Aorta (tissue), 5 donors: Measurements from ENCODE around the gene CD79A. TPM values are rescaled to one million over a fixed set of nuclear protein-coding genes. Genes with fewer than 3 reads are reported as not detected.
A peak's percentile ranks its signal among the peaks of the same experiment; 100 is the strongest.

Experiments
- ATAC-seq: fragments of 200-7000 bp; cut with Tn5 transposase; one replicate; pipeline ENCODE4 v1.9.1; 2022; ENCODE audit warnings: moderate library complexity; ENCODE audit not compliant: low FRiP score
- DNase-seq, 2 donors: peaks; one replicate each; pipeline ENCODE4 v3.0.0-alpha.2; 2020
- H3K27ac ChIP-seq, 2 donors: one replicate each; pipeline ENCODE4 v1.5.1; 2013; ENCODE audit warnings: low read length in 2 of 2, mild to moderate bottlenecking in 2 of 2, moderate library complexity in 2 of 2, control low read depth in 1 of 2, inconsistent platforms in 1 of 2, low read depth in 1 of 2
- H3K27me3 ChIP-seq, 2 donors: one replicate each; pipeline ENCODE4 v1.6.1; 2013; ENCODE audit warnings: control low read depth in 1 of 2, low read length in 1 of 2, mild to moderate bottlenecking in 1 of 2, moderate library complexity in 1 of 2; ENCODE audit not compliant: insufficient read depth in 2 of 2, control insufficient read depth in 1 of 2
- H3K36me3 ChIP-seq, 2 donors: one replicate each; pipeline ENCODE4 v1.6.1; 2013; ENCODE audit warnings: control low read depth in 1 of 2, low read length in 1 of 2, mild to moderate bottlenecking in 1 of 2; ENCODE audit not compliant: insufficient read depth in 2 of 2, control insufficient read depth in 1 of 2
- H3K4me1 ChIP-seq, 2 donors: one replicate each; pipeline ENCODE4 v1.6.1; 2013; ENCODE audit warnings: low read length in 2 of 2, control low read depth in 1 of 2, mild to moderate bottlenecking in 1 of 2, moderate library complexity in 1 of 2; ENCODE audit not compliant: insufficient read depth in 2 of 2, control insufficient read depth in 1 of 2
- H3K4me3 ChIP-seq, 2 donors: one replicate each; pipeline ENCODE4 v1.5.1; 2013; ENCODE audit warnings: low read length in 2 of 2, control low read depth in 1 of 2, mild to moderate bottlenecking in 1 of 2
- H3K9me3 ChIP-seq: one replicate; pipeline ENCODE4 v1.6.1; 2013; ENCODE audit warnings: mild to moderate bottlenecking, low read length; ENCODE audit not compliant: control insufficient read depth
- WGBS, 2 donors: extraction: QIAGEN DNeasy Blood & Tissue Kit; methylation state at CpG; one replicate each; pipeline ENCODE4 v1.1.7; 2013; 5-methylcytosine and 5-hydroxymethylcytosine counted together
- intact Hi-C, 2 donors: fragments of 100-400 bp; cut with DNase I; formaldehyde crosslinking; loops; one replicate each; pipeline versions ENCODE4 v1.14.2 to v1.15.0; 2022
- polyA plus RNA-seq, 2 donors: library from polyadenylated mRNA; stranded (reverse); fragments of 200-250 nt; gene quantifications; one replicate each; pipeline ENCODE4 v1.2.3, GENCODE V29; 2013
- total RNA-seq, 2 donors: library from RNA; stranded (reverse); fragmentation: NEBNext Ultra II Directional; extraction: Animal tissue kit (Norgen Biotek cat#: 25700); gene quantifications; one replicate each; pipeline ENCODE4 v1.2.1, GENCODE V29; 2021
- donor health status: healthy with polysubstance abuse.
- donor health status: Bipolar disorder and iron deficiency.
- donor health status: DM: no; HTN: no; CAD: no.
- donor health status: DM: no; HTN: no; CAD: no.
- donor health status: DM: yes; HTN: yes; CAD: no.

CD79A gene
- total and polyA plus RNA-seq, 4 donors, result 0.49 to 1.3 (median 0.79) TPM

DNA sequence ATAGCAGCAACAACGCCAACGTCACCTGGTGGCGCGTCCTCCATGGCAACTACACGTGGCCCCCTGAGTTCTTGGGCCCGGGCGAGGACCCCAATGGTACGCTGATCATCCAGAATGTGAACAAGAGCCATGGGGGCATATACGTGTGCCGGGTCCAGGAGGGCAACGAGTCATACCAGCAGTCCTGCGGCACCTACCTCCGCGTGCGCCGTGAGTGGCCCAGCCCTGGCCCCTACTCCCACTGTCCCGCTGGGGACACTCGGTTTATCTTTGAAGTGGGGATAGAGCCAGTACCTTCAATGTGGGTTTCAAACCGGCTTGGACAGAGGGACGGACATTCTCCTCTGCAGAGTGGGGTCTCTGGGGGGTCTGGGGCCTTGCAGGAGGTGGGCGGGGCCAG lies 2.0 kb downstream of the CD79A start:
- H3K27me3 ChIP-seq, result no peaks in the 10 kb centered on the region
- DNase-seq (no peak), ATAC-seq (no peak)
- no peaks in the 10 kb centered on the region for H3K36me3 ChIP-seq
- H3K9me3 ChIP-seq, result no peaks in the 10 kb centered on the region
- H3K4me3 ChIP-seq, result no peak overlapping the region
- no peaks in the 10 kb centered on the region for H3K4me1 ChIP-seq
- H3K27ac ChIP-seq, result no peak overlapping the region
- intact Hi-C loops, result no loop called here
- WGBS, 2 donors, result 83 to 84% methylated on average over 21 of the region's 21 CpGs

DNA sequence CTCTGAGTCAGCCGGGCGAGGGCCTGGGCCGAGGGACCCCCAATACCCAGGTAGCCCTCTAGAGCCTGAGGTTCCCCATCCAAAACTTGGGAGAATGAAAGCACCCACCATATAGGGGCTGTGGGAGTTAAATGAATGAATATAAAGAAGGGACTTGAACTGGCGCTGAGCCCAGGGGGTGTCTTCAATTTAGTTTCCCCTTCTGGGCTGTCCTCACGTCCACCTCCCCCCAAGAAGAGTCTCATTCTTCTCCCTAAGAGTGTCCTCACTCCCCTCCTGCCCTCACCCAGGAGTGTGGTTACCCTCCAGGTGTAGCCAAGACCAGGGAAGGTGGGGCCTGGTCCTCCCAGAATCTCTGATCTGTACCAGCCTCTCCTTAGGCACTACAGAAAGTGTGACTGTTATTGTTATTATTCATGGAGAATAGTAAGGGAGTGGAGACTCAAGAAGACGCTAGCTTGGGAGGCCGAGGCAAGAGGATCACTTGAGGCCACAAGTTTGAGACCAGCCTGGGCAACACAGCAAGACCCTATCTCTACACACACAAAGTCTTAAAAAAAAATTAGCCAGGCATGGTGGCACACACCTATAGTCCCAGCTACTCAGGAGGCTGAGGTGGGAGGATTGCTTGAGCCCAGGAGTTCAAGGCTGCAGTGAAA lies 2.7 kb downstream of the CD79A start:
- intact Hi-C loops, result loop anchor here (5.0 to 10.0 kb wide), 2 partner anchors 75 to 78 kb away; partner anchors contain the start of gene RABAC1 (in 2 of the 2)
- Histone ChIP-seq H3K4me1 (no peaks in the 10 kb centered on the region), H3K27me3 (no peaks in the 10 kb centered on the region), H3K9me3 (no peaks in the 10 kb centered on the region), H3K36me3 (no peaks in the 10 kb centered on the region), H3K4me3 (no peak overlapping the region), H3K27ac (no peak overlapping the region)
- 78 to 80% methylated on average over 7 of the region's 7 CpGs for WGBS, 2 donors
- no peak for DNase-seq
- ATAC-seq, result no peak

DNA sequence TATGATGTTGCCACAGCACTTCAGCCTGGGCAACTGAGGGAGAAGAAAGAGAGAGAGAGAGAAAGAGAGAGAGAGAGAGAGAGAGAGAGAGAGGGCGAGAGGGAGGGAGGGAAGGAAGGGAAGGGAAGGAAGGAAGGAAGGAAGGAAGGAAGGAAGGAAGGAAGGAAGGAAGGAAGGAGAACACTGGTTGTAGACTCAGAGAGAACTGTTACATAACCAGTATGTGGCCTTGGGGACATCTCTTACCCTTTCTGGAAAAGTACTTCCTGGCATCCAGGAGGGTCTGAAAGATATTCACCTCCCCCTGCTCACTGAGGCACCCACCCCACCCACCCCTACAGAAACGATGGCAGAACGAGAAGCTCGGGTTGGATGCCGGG lies 3.2 kb downstream of the CD79A start:
- Histone ChIP-seq H3K27me3 (no peaks in the 10 kb centered on the region), H3K4me1 (no peaks in the 10 kb centered on the region), H3K27ac (no peak overlapping the region), H3K9me3 (no peaks in the 10 kb centered on the region), H3K4me3 (no peak overlapping the region), H3K36me3 (no peaks in the 10 kb centered on the region)
- intact Hi-C loops, result loop anchor here (5.0 to 10.0 kb wide), 2 partner anchors 74 to 77 kb away; partner anchors contain the start of gene RABAC1 (in 2 of the 2)
- WGBS, 2 donors, result 61 to 65% methylated on average over 4 to 5 of the region's 5 CpGs
- ATAC-seq (no peak), DNase-seq (no peak)

- peak; percentile 77 to 90 for DNase-seq
- H3K36me3 ChIP-seq, result no peaks in the 10 kb centered on the region
- peak within 1 kb of the TSS in 1 of 2 donors; percentile 16 for H3K27ac ChIP-seq
- peak within 1 kb of the TSS; percentile 95 to 96 for H3K4me3 ChIP-seq
- no peaks in the 10 kb centered on the region for H3K27me3 ChIP-seq
- H3K4me1 ChIP-seq, result no peaks in the 10 kb centered on the region
- WGBS, 2 donors, result 2 to 6% methylated on average over 24 to 80 of the region's 80 CpGs
- no peaks in the 10 kb centered on the region for H3K9me3 ChIP-seq
- intact Hi-C loops, result loop anchor here (1.0 to 10.0 kb wide), 3 partner anchors 23 to 74 kb away; partner anchors contain the start of genes RABAC1 (in 2 of the 2) and RPS19 (in 1 of the 2)
- ATAC-seq, result peak; percentile 23
Observed at GRCh38 chr19:41882568-41883462, 5.7 kb downstream of the CD79A start, which contains the start of gene ARHGEF1. TSS of gene ARHGEF1 (plus strand) at chr19:41883184. CDS start at chr19:41888083, 4,899 bp downstream.

DNA sequence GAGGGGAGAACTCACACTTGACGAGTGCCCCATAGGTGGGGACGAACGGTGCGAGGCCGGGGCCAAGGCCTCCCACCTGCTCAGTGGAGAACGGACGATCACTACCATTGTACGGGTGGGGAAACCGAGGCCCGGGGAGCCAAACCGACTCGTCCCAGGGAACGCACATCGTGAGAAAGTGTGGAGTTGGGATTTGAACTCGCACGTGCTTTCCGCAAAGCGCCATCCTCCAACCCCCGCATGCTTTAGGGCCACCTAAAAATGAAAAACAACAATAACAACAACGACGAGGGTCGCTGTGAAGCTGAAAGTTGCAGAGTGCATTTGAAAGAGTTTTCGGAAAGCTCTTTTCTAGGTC lies 6.4 kb downstream of the CD79A start:
- ATAC-seq, result no peak
- H3K4me1 ChIP-seq, result no peaks in the 10 kb centered on the region
- peak overlapping the region; percentile 95 to 96 for H3K4me3 ChIP-seq
- no peak overlapping the region for H3K27ac ChIP-seq
- 1% methylated on average over 23 of the region's 23 CpGs for WGBS, 2 donors
- H3K9me3 ChIP-seq, result no peaks in the 10 kb centered on the region
- intact Hi-C loops, result loop anchor here (5.0 to 10.0 kb wide), 2 partner anchors 71 to 74 kb away; partner anchors contain the start of gene RABAC1 (in 2 of the 2)
- DNase-seq, result no peak
- no peaks in the 10 kb centered on the region for H3K36me3 ChIP-seq
- no peaks in the 10 kb centered on the region for H3K27me3 ChIP-seq

DNA sequence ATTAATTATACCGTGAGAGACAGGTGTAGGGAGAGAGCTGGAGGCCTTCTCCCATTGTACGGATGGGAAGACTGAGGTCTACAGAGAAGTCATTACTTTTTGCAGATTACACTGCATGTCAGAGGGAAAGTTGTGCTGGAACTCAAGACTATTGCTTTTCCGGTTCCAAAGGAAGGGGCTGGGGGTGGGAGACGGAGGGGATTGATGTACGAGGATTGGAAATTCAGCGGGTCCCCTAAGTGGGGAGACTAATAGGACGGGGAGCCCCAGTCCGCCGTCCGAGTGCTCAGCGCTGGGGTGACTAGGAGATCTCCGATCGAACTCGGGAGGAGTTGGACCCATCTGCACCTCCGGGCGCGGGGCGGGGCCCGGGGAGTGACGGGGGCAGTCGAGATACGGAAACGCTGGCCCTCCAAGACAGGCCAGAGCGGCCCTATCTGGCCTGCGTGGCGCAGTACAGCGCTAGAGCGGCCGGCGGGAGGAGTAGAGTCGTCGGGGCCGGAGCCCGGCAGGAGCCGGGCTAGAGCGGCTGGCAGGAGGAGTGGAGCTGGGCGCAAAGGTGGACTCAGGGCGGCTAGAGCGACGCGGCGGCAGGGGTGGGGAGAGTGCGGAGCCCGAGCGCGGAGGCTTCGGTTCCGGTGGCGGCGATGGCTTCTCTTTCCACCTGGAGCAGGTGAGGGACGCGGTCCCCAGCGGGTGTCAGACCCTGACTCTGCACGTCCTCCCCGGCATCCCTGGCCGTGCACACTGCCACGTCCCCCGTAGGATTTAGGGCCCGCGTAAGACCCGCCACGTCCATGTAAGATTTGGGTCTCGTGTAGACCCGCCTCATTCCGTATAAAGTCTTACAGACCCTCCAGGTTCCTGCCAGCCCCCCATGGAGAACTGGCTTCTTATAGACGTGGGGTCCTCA lies 7.0 kb downstream of the CD79A start:
- no peaks in the 10 kb centered on the region for H3K9me3 ChIP-seq
- no peaks in the 10 kb centered on the region for H3K27me3 ChIP-seq
- 0 to 1% methylated on average over 66 of the region's 66 CpGs for WGBS, 2 donors
- H3K4me3 ChIP-seq, result peak overlapping the region; percentile 95 to 96
- no peaks in the 10 kb centered on the region for H3K36me3 ChIP-seq
- intact Hi-C loops, result loop anchor here (1.0 to 10.0 kb wide), 3 partner anchors 25 to 73 kb away; partner anchors contain the start of gene RABAC1 (in 2 of the 2)
- ATAC-seq (peak; percentile 98), DNase-seq (peak; percentile 97 to 98)
- H3K4me1 ChIP-seq, result no peaks in the 10 kb centered on the region
- H3K27ac ChIP-seq, result no peak overlapping the region

DNA sequence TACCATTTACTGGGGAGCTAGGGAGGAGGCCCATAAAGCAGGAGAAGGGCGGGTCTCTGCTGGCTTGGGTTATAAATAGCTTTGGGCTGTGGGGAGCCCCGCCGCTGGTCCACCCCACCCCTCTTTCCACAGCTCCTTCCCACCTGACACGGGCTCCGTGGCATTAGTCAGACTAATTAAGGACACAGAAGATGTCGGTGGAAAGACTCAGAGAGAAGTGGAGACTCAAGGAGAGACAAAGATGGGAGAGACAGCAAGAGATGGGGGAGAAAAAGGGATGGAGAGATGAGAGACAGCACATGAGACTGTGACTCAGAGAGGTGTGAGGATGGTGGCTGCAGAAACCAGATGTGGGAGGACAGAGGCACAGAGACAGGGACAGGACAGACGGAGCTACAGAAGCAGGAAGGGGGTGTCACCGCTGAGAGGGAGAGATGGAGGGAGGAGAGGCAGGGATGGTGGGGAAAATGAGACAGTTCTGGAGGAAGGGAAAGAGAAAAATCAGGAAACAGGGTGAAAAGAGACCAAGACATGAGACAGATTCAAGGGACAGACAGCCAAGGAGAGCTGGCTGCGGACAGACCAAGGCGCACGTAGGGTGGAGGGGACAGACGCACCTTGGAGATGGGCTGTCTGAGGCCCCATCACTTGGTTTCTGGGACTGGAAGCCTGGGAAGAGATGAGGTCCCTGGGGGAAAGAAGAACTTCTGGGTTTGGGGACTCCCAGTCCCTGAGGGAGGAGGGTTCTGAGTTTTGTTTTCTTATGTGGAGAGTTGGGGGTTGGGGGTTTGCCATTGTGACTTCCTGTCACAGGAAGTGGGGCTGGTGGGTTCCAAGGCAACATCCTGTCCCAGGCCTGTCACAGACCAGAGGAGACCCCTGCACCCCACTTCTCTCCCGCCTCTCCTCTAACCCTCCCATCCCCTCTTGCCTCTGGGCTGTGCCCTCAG lies 10.0 kb downstream of the CD79A start:
- ATAC-seq (no peak), DNase-seq (no peak)
- Histone ChIP-seq H3K9me3 (no peaks in the 10 kb centered on the region), H3K27ac (no peak overlapping the region), H3K4me1 (no peaks in the 10 kb centered on the region), H3K27me3 (no peaks in the 10 kb centered on the region), H3K36me3 (no peaks in the 10 kb centered on the region), H3K4me3 (no peak overlapping the region)
- 74 to 75% methylated on average over 13 of the region's 13 CpGs for WGBS, 2 donors
- intact Hi-C loops, result loop anchor here in 1 of 2 donors (10.0 kb wide), 1 partner anchor 68 kb away; the partner anchor contains the start of gene RABAC1
